Measurements from ENCODE around the gene HBA1. TPM values are rescaled to one million over a fixed set of nuclear protein-coding genes. Genes with fewer than 3 reads are reported as not detected.
A peak's percentile ranks its signal among the peaks of the same experiment; 100 is the strongest.
"Not testable (repeated sequence)": the region's sequence is repeated elsewhere in the genome, so short reads cannot be mapped to it uniquely, and the experiment has no call there.

HBA1 gene
- total and polyA plus RNA-seq, 2 of the 8 experiments (the other 6 are each of a cell fraction or from before 2014, with no cell fraction given) = 2.3 TPM

- no CpG with 5 or more reads among the region's 6 CpGs for WGBS, 2 experiments (ENCODE audit: extremely low coverage in 1 of 2, insufficient coverage in 1 of 2, insufficient read length in 1 of 2, insufficient replicate concordance in 2 of 2, low coverage in 1 of 2, low lambda C conversion rate in 2 of 2, missing lambda C conversion rate in 1 of 2)
- H2AFZ ChIP-seq (ENCODE audit: low read length); H3K27ac ChIP-seq (ENCODE audit: low read depth, low read length); H2BK20ac ChIP-seq (ENCODE audit: low read length); H3K4me1 ChIP-seq (replicated peaks in 1 of 4; ENCODE audit: control insufficient read depth in 3 of 4, insufficient read depth in 4 of 4, low read length in 3 of 4); H3K18ac ChIP-seq (ENCODE audit: extremely low read depth, low read length); H4K5ac ChIP-seq (ENCODE audit: insufficient read length, low read depth, low read length); H2BK120ac ChIP-seq (replicated peaks; ENCODE audit: low read depth, low read length); H3K9ac ChIP-seq (replicated peaks in 1 of 4; ENCODE audit: extremely low read depth in 1 of 4, low read depth in 3 of 4, low read length in 3 of 4); H3K4ac ChIP-seq (replicated peaks; ENCODE audit: insufficient read length, low read depth, low read length); CTCF ChIA-PET (ENCODE audit: partially characterized antibody); H2BK5ac ChIP-seq (ENCODE audit: low read depth, low read length); POLR2A ChIA-PET (ENCODE audit: partially characterized antibody); H4K20me1 ChIP-seq (replicated peaks in 1 of 2; ENCODE audit: control insufficient read depth in 1 of 2, insufficient read depth in 2 of 2, low read length in 2 of 2); H3K23me2 ChIP-seq (ENCODE audit: low read depth, low read length); DNase-seq (ENCODE audit: low read depth in 1 of 2, low spot score in 2 of 2); H3K79me1 ChIP-seq (ENCODE audit: low read depth, low read length); H3K14ac ChIP-seq (ENCODE audit: insufficient read length); H3K9me3 ChIP-seq (ENCODE audit: insufficient read depth in 2 of 2, low read depth in 1 of 2, low read length in 1 of 2); H3K4me2 ChIP-seq (ENCODE audit: insufficient read depth in 1 of 2, low read depth in 2 of 2, low read length in 2 of 2); H3K79me2 ChIP-seq (ENCODE audit: control insufficient read depth in 1 of 2, insufficient read depth in 2 of 2, low read length in 2 of 2); H4K8ac ChIP-seq (ENCODE audit: extremely low read depth, insufficient read depth, low read length); H3K36me3 ChIP-seq (ENCODE audit: control insufficient read depth in 2 of 4, insufficient read depth in 4 of 4, low read length in 3 of 4); H2BK12ac ChIP-seq (ENCODE audit: low read depth, low read length); H3K23ac ChIP-seq (ENCODE audit: insufficient read length); H2AK5ac ChIP-seq (ENCODE audit: low read depth, low read length); H3K4me3 ChIP-seq (ENCODE audit: extremely low read depth in 1 of 4, insufficient read depth in 2 of 4, low read depth in 3 of 4, low read length in 4 of 4); H4K91ac ChIP-seq (replicated peaks; ENCODE audit: insufficient read length, low read length); H3K56ac ChIP-seq (replicated peaks; ENCODE audit: insufficient read length, low read depth, low read length); H2BK15ac ChIP-seq (ENCODE audit: low read length): not testable (repeated sequence)
- FAIRE-seq = peak; percentile 57
- peaks cover 2 to 38% (median 29%) of the 10 kb centered on the region in 4 experiments for H3K27me3 ChIP-seq (replicated peaks in 1 of 4; ENCODE audit: control insufficient read depth in 3 of 4, extremely low read depth in 1 of 4, insufficient read depth in 3 of 4, low read length in 3 of 4)
Measured at GRCh38 chr16:153129-153521, 23.4 kb upstream of the HBA1 start.

- H3K27ac ChIP-seq (ENCODE audit: low read depth, low read length); CTCF ChIA-PET (ENCODE audit: partially characterized antibody); H3K4ac ChIP-seq (replicated peaks; ENCODE audit: insufficient read length, low read depth, low read length); DNase-seq (ENCODE audit: low read depth in 1 of 2, low spot score in 2 of 2); H3K36me3 ChIP-seq (ENCODE audit: control insufficient read depth in 2 of 4, insufficient read depth in 4 of 4, low read length in 3 of 4); H2BK5ac ChIP-seq (ENCODE audit: low read depth, low read length); POLR2A ChIA-PET (ENCODE audit: partially characterized antibody); H3K56ac ChIP-seq (replicated peaks; ENCODE audit: insufficient read length, low read depth, low read length); H2AFZ ChIP-seq (ENCODE audit: low read length); H3K79me1 ChIP-seq (ENCODE audit: low read depth, low read length); H2AK5ac ChIP-seq (ENCODE audit: low read depth, low read length); H2BK15ac ChIP-seq (ENCODE audit: low read length); H4K91ac ChIP-seq (replicated peaks; ENCODE audit: insufficient read length, low read length); H4K5ac ChIP-seq (ENCODE audit: insufficient read length, low read depth, low read length); H2BK120ac ChIP-seq (replicated peaks; ENCODE audit: low read depth, low read length); H3K23ac ChIP-seq (ENCODE audit: insufficient read length); H4K20me1 ChIP-seq (replicated peaks in 1 of 2; ENCODE audit: control insufficient read depth in 1 of 2, insufficient read depth in 2 of 2, low read length in 2 of 2); H2BK12ac ChIP-seq (ENCODE audit: low read depth, low read length); H3K14ac ChIP-seq (ENCODE audit: insufficient read length); H3K4me1 ChIP-seq (replicated peaks in 1 of 4; ENCODE audit: control insufficient read depth in 3 of 4, insufficient read depth in 4 of 4, low read length in 3 of 4); H4K8ac ChIP-seq (ENCODE audit: extremely low read depth, insufficient read depth, low read length); H3K79me2 ChIP-seq (ENCODE audit: control insufficient read depth in 1 of 2, insufficient read depth in 2 of 2, low read length in 2 of 2); H3K23me2 ChIP-seq (ENCODE audit: low read depth, low read length); H3K18ac ChIP-seq (ENCODE audit: extremely low read depth, low read length); FAIRE-seq; H3K4me3 ChIP-seq (ENCODE audit: extremely low read depth in 1 of 4, insufficient read depth in 2 of 4, low read depth in 3 of 4, low read length in 4 of 4); H2BK20ac ChIP-seq (ENCODE audit: low read length); H3K9me3 ChIP-seq (ENCODE audit: insufficient read depth in 2 of 2, low read depth in 1 of 2, low read length in 1 of 2); H3K9ac ChIP-seq (replicated peaks in 1 of 4; ENCODE audit: extremely low read depth in 1 of 4, low read depth in 3 of 4, low read length in 3 of 4): not testable (repeated sequence)
- peak overlapping the region in 1 of 2 experiments; percentile 84; a peak in 1 of 4 replicates for H3K4me2 ChIP-seq (ENCODE audit: insufficient read depth in 1 of 2, low read depth in 2 of 2, low read length in 2 of 2)
- H3K27me3 ChIP-seq (replicated peaks in 1 of 4; ENCODE audit: control insufficient read depth in 3 of 4, extremely low read depth in 1 of 4, insufficient read depth in 3 of 4, low read length in 3 of 4) = peaks cover 2 to 36% (median 27%) of the 10 kb centered on the region in 4 experiments
- no CpG with 5 or more reads among the region's 74 CpGs for WGBS, 2 experiments (ENCODE audit: extremely low coverage in 1 of 2, insufficient coverage in 1 of 2, insufficient read length in 1 of 2, insufficient replicate concordance in 2 of 2, low coverage in 1 of 2, low lambda C conversion rate in 2 of 2, missing lambda C conversion rate in 1 of 2)
Measured at GRCh38 chr16:153550-154216, 22.8 kb upstream of the HBA1 start.
